ENCODE measurements around the gene MRPS24. TPM values are rescaled to one million over a fixed set of nuclear protein-coding genes. Genes with fewer than 3 reads are reported as not detected.
"Not testable (repeated sequence)": the region's sequence is repeated elsewhere in the genome, so short reads cannot be mapped to it uniquely, and the experiment has no call there.

The MRPS24 gene
- total RNA-seq, 1 experiment from 2014 or later = 224 TPM

DNA sequence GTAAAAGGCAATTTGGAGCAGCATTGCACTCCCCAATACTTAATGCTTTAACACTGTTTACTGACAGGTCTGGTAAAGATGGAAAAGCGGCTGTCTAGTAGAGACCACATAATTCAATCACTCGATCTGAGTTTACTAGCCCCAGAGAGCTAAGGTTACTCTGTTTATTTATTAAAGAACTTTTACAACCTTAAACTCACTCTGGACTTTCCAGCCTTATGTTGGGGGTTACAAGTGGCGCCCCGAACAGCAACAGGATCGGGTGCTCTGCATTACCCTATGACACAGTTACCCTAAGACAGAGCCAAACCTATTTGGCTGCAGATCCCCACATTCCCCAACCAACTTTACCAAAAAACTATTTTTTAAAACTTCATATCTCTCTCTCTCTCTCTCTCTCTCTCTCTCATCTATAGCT lies 43.9 kb downstream of the MRPS24 start:
- Histone ChIP-seq H3K9me3 (ENCODE audit: control insufficient read depth, insufficient read depth, low read depth, low read length) (no peaks in the 10 kb centered on the region), H3K36me3 (ENCODE audit: control insufficient read depth, insufficient read depth, low read length) (no peaks in the 10 kb centered on the region), H3K27ac (ENCODE audit: low read length) (no peak overlapping the region), H3K4me3 (ENCODE audit: low read depth in 2 of 2, low read length in 2 of 2) (no peak overlapping the region), H3K27me3 (ENCODE audit: control insufficient read depth, insufficient read depth, low read length) (no peaks in the 10 kb centered on the region; the same call in 1 of the 2 replicates), H3K4me1 (ENCODE audit: control insufficient read depth, insufficient read depth, low read length) (peaks cover 6% of the 10 kb centered on the region; the same call in 1 of the 2 replicates)
- DNase-seq (ENCODE audit: low read depth, low spot score) (no peak), ATAC-seq (no peak)
- no TSS peak for BruUV-seq (replicated peaks)
- CTCF ChIA-PET = interaction anchor here (1.4 kb wide), 1 partner anchor 243 kb away, joined by 7 read pairs; the partner anchor contains the start of gene STK17A
- POLR2A ChIA-PET = no interaction called here
- in situ Hi-C loops (cut with HindIII; ENCODE audit: low pct_unique_long_range_greater_than_20kb, low sequenced_read_pairs) = no loop called here
- TF ChIP-seq, protein P1, sequence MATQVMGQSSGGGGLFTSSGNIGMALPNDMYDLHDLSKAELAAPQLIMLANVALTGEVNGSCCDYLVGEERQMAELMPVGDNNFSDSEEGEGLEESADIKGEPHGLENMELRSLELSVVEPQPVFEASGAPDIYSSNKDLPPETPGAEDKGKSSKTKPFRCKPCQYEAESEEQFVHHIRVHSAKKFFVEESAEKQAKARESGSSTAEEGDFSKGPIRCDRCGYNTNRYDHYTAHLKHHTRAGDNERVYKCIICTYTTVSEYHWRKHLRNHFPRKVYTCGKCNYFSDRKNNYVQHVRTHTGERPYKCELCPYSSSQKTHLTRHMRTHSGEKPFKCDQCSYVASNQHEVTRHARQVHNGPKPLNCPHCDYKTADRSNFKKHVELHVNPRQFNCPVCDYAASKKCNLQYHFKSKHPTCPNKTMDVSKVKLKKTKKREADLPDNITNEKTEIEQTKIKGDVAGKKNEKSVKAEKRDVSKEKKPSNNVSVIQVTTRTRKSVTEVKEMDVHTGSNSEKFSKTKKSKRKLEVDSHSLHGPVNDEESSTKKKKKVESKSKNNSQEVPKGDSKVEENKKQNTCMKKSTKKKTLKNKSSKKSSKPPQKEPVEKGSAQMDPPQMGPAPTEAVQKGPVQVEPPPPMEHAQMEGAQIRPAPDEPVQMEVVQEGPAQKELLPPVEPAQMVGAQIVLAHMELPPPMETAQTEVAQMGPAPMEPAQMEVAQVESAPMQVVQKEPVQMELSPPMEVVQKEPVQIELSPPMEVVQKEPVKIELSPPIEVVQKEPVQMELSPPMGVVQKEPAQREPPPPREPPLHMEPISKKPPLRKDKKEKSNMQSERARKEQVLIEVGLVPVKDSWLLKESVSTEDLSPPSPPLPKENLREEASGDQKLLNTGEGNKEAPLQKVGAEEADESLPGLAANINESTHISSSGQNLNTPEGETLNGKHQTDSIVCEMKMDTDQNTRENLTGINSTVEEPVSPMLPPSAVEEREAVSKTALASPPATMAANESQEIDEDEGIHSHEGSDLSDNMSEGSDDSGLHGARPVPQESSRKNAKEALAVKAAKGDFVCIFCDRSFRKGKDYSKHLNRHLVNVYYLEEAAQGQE (IDR thresholded peaks at IDR 0.05; ENCODE audit: insufficient read depth in 1 of 2, low read depth in 2 of 2, low read length in 1 of 2) = no peak
- TF ChIP-seq TCF7L2 (IDR thresholded peaks at IDR 0.05; ENCODE audit: low read depth, low read length) (no peak), POLR2AphosphoS5 (IDR thresholded peaks at IDR 0.05; ENCODE audit: low read depth, low read length) (no peak), SIN3A (IDR thresholded peaks at IDR 0.05; ENCODE audit: borderline replicate concordance, insufficient read depth, low read depth, low read length) (no peak)
- TF ChIP-seq, protein P2, sequence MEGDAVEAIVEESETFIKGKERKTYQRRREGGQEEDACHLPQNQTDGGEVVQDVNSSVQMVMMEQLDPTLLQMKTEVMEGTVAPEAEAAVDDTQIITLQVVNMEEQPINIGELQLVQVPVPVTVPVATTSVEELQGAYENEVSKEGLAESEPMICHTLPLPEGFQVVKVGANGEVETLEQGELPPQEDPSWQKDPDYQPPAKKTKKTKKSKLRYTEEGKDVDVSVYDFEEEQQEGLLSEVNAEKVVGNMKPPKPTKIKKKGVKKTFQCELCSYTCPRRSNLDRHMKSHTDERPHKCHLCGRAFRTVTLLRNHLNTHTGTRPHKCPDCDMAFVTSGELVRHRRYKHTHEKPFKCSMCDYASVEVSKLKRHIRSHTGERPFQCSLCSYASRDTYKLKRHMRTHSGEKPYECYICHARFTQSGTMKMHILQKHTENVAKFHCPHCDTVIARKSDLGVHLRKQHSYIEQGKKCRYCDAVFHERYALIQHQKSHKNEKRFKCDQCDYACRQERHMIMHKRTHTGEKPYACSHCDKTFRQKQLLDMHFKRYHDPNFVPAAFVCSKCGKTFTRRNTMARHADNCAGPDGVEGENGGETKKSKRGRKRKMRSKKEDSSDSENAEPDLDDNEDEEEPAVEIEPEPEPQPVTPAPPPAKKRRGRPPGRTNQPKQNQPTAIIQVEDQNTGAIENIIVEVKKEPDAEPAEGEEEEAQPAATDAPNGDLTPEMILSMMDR (IDR thresholded peaks at IDR 0.05) = no peak
- intact Hi-C loops (cut with micrococcal nuclease; ENCODE audit: unreplicated experiment) = no loop called here

DNA sequence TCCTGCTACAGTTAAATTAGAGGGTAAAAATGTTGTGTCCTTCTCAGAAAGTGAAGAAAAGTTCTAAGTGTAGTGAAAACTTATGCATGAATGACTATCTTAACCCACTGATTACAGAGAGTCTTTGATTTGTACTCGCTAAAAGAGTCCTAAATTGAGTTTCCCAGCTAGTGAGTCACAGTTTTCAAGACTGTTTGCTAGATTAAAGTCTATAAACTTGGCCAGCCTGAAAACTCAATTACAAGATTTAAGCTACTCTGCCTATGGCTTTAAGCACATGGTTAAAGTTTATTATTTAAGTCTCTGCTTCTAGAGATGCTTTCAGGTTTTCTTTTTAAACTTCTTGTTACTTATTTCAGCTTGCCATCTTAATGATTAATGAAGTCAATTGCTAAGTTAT lies 44.4 kb downstream of the MRPS24 start:
- POLR2A ChIA-PET = no interaction called here
- H3K27me3 ChIP-seq (ENCODE audit: control insufficient read depth, insufficient read depth, low read length) = no peaks in the 10 kb centered on the region; the same call in 1 of the 2 replicates
- no peak overlapping the region for H3K27ac ChIP-seq (ENCODE audit: low read length)
- no peak for TF ChIP-seq POLR2AphosphoS5 (IDR thresholded peaks at IDR 0.05; ENCODE audit: low read depth, low read length)
- TF ChIP-seq, protein P1 (IDR thresholded peaks at IDR 0.05; ENCODE audit: insufficient read depth in 1 of 2, low read depth in 2 of 2, low read length in 1 of 2) = no peak
- TF ChIP-seq, protein P2 (IDR thresholded peaks at IDR 0.05) = no peak
- no peak for TF ChIP-seq SIN3A (IDR thresholded peaks at IDR 0.05; ENCODE audit: borderline replicate concordance, insufficient read depth, low read depth, low read length)
- no peak for TF ChIP-seq TCF7L2 (IDR thresholded peaks at IDR 0.05; ENCODE audit: low read depth, low read length)
- no peaks in the 10 kb centered on the region for H3K36me3 ChIP-seq (ENCODE audit: control insufficient read depth, insufficient read depth, low read length)
- ATAC-seq = no peak
- peaks cover 6% of the 10 kb centered on the region; the same call in 1 of the 2 replicates for H3K4me1 ChIP-seq (ENCODE audit: control insufficient read depth, insufficient read depth, low read length)
- no TSS peak for BruUV-seq (replicated peaks)
- DNase-seq (ENCODE audit: low read depth, low spot score) = no peak
- intact Hi-C loops (cut with micrococcal nuclease; ENCODE audit: unreplicated experiment) (no loop called here), in situ Hi-C loops (cut with HindIII; ENCODE audit: low pct_unique_long_range_greater_than_20kb, low sequenced_read_pairs) (no loop called here)
- no peak overlapping the region for H3K4me3 ChIP-seq (ENCODE audit: low read depth in 2 of 2, low read length in 2 of 2)
- CTCF ChIA-PET = interaction anchor here (1.4 kb wide), 1 partner anchor 242 kb away, joined by 7 read pairs; the partner anchor contains the start of gene STK17A
- no peaks in the 10 kb centered on the region for H3K9me3 ChIP-seq (ENCODE audit: control insufficient read depth, insufficient read depth, low read depth, low read length)

DNA sequence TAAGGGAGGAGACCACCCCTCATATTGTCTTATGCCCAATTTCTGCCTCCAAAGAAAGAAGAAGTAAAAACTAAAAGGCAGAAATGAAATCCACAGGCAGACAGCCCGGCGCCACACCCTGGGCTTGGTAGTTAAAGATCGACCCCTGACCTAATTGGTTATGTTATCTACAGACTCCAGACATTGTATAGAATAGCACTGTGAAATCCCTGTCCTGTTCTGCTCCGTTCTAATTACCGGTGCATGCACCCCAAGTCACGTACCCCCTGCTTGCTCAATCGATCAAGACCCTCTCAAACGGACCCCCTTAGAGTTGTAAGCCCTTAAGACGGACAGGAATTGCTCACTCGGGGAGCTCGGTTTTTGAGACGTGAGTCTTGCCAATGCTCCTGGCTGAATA lies 44.8 kb downstream of the MRPS24 start:
- CTCF ChIA-PET = interaction anchor here (1.4 kb wide), 1 partner anchor 242 kb away, joined by 7 read pairs; the partner anchor contains the start of gene STK17A
- H3K9me3 ChIP-seq (ENCODE audit: control insufficient read depth, insufficient read depth, low read depth, low read length); H3K27me3 ChIP-seq (ENCODE audit: control insufficient read depth, insufficient read depth, low read length); H3K27ac ChIP-seq (ENCODE audit: low read length); POLR2A ChIA-PET; ATAC-seq; H3K36me3 ChIP-seq (ENCODE audit: control insufficient read depth, insufficient read depth, low read length); H3K4me3 ChIP-seq (ENCODE audit: low read depth in 2 of 2, low read length in 2 of 2); DNase-seq (ENCODE audit: low read depth, low spot score); BruUV-seq (replicated peaks); intact Hi-C loops (cut with micrococcal nuclease; ENCODE audit: unreplicated experiment); in situ Hi-C loops (cut with HindIII; ENCODE audit: low pct_unique_long_range_greater_than_20kb, low sequenced_read_pairs); H3K4me1 ChIP-seq (ENCODE audit: control insufficient read depth, insufficient read depth, low read length): not testable (repeated sequence)
